PFSK-1 (cell line): ENCODE measurements around the gene LINGO1.

Source experiments
- FOXP2 ChIP-seq: optimal IDR thresholded peaks from 2 replicates; pipeline ENCODE3; 2011; ENCODE audit warnings: borderline replicate concordance, control low read depth, inconsistent platforms; ENCODE audit not compliant: insufficient read depth; ENCODE audit errors: extremely low read length, extremely low read depth
- POLR2AphosphoS5 ChIP-seq: IDR thresholded peaks from 2 replicates; pipeline ENCODE4 v1.6.1; 2012; ENCODE audit warnings: low read depth, mild to moderate bottlenecking, control low read depth, low read length, moderate library complexity
- REST ChIP-seq, 2 experiments: IDR thresholded peaks; 2 replicates each; pipeline versions ENCODE4 v1.6.1 to v1.8.0; 2011 to 2012; ENCODE audit warnings: low read depth in 2 of 2, low read length in 2 of 2, control low read depth in 1 of 2, inconsistent platforms in 1 of 2, mild to moderate bottlenecking in 1 of 2, moderate library complexity in 1 of 2; ENCODE audit not compliant: insufficient read depth in 1 of 2
- SIN3A ChIP-seq: IDR thresholded peaks from 2 replicates; pipeline ENCODE4 v1.6.1; 2012; ENCODE audit warnings: mild to moderate bottlenecking, low read length, moderate library complexity, borderline replicate concordance; ENCODE audit not compliant: insufficient read depth
- TAF1 ChIP-seq: IDR thresholded peaks from 2 replicates; pipeline ENCODE4 v1.6.1; 2012; ENCODE audit warnings: low read length, control low read depth, borderline replicate concordance; ENCODE audit not compliant: insufficient read depth

LINGO1 gene

DNA sequence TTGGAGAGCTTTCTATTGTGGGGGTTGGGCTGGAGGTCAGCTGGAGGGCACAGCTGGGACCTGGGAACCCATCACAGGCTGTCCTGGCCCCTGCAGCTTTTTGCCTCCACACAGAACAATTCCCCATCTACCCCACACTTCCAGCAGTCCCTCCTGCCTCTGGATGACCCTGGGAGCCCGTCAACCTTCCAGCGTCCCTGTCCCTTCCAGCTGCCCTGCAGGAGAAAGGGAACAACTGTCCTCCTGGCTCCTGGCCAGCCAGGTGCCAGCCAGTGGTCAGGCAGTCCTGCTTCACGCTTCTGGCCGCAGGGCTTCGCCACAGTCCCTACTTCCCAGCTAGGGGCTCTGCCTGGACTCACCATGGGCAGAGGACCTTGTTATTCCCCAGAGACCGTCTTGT is 27.2 kb downstream of the LINGO1 start:
- TF ChIP-seq FOXP2, result no peak
- TF ChIP-seq REST (IDR thresholded peaks at IDR 0.05; ENCODE audit: insufficient read depth in 1 of 2, low read depth in 2 of 2, low read length in 2 of 2), result no peak
- no peak for TF ChIP-seq POLR2AphosphoS5
- TF ChIP-seq SIN3A, result no peak
- TF ChIP-seq TAF1, result no peak

DNA sequence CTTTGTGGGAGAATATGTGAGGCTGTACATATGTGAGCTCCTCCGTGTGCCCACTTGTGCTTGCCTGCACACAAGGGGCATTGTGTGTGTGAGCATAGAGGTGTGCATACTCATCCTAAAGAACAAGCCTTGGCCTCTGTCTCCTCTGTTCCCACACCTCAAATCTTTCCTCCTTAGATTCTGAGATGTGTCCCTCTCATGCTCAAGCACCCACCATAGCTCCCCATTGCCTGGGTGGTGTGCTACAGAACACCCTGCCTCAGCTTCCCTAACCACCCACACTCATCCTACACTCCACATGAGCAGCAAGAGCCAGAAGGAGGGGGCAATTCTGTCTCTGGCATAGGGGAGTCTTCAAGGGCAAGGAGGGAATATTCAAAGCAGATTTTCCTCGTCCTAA is 27.7 kb downstream of the LINGO1 start:
- TF ChIP-seq TAF1, result no peak
- TF ChIP-seq SIN3A, result no peak
- no peak for TF ChIP-seq FOXP2
- no peak for TF ChIP-seq REST (IDR thresholded peaks at IDR 0.05; ENCODE audit: insufficient read depth in 1 of 2, low read depth in 2 of 2, low read length in 2 of 2)
- no peak for TF ChIP-seq POLR2AphosphoS5

- TF ChIP-seq SIN3A (no peak), POLR2AphosphoS5 (no peak), TAF1 (no peak), FOXP2 (no peak), REST (IDR thresholded peaks at IDR 0.05; ENCODE audit: insufficient read depth in 1 of 2, low read depth in 2 of 2, low read length in 2 of 2) (no peak)
Observed at GRCh38 chr15:77603611-77604336, 28.9 kb downstream of the LINGO1 start.

DNA sequence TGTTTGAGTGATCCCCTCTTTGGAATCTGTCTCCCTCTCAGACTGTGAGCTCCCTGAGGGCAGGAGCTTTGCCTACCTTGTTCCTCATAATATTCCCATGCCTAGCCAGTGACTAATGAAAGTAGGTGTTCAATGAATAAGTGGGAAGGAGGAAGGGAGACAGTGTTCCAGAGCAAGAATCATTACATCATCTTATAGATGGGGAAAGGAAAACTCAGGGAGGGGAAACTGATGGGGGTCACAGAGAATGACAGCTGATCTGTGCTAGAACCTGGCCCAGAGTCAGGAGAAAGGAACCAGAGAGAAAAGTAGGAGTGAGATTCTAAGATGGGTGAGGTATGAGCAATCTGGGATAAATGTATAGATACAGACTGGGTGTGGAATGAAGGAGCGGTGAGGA is 29.9 kb downstream of the LINGO1 start:
- TF ChIP-seq FOXP2, result no peak
- no peak for TF ChIP-seq TAF1
- no peak for TF ChIP-seq SIN3A

- TF ChIP-seq TAF1 (0 out of 2 replicates have a peak, but pooled peaks have one; percentile 37), REST (IDR thresholded peaks at IDR 0.05; ENCODE audit: insufficient read depth in 1 of 2, low read depth in 2 of 2, low read length in 2 of 2) (no peak), FOXP2 (no peak), SIN3A (no peak), POLR2AphosphoS5 (peak; percentile 71)
Observed at GRCh38 chr15:77599899-77600298, 32.8 kb downstream of the LINGO1 start.
